GM19193 (cell line): ENCODE results near the gene SRL.

Experiments
- POLR2A ChIP-seq: IDR thresholded peaks from 4 replicates; pipeline ENCODE4 v1.6.1; 2011; ENCODE audit not compliant: insufficient read depth, insufficient read length; ENCODE audit errors: extremely low read depth

Gene SRL

DNA sequence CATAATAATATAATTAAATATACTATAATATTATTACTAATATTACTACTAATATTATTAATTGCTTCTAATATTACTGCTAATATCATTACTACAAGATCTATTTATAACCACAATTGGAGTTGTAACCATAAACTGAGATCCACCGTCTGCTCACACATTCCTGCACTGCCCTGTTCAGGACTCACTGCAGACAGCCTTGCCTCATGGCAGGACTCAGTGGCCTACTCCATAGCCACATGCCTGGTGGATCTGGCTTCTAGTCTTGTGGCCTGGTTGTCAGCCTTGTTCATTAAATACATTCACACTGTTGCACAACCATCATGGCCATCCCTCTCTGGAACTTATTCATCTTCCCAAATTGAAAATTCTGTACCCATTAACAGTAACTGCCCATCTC lies 48.0 kb downstream of the SRL start:
- no peak for TF ChIP-seq POLR2A

DNA sequence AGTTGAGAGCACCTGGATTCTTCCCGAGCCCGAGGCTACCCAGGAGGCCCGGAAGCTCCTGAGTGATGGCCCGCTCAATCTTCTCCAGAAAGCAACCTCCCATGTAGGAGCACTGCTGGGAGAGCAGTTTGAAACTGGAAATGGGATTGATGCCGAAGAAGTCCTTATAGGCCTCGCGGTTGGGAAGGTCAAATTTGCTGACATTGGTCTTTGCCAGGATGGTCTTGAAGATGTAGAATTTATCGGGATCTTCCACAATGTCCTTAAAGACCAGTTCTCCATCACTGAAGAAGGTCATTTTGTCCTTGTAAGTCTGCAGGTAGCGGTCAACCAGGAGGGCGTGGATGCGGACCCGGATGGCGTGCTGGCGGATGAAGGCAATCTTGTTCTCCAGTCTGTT lies 49.7 kb downstream of the SRL start:
- no peak for TF ChIP-seq POLR2A

- TF ChIP-seq POLR2A = no peak
These were observed 51.1 kb downstream of the SRL start for GRCh38 chr16:4190712-4191333.

DNA sequence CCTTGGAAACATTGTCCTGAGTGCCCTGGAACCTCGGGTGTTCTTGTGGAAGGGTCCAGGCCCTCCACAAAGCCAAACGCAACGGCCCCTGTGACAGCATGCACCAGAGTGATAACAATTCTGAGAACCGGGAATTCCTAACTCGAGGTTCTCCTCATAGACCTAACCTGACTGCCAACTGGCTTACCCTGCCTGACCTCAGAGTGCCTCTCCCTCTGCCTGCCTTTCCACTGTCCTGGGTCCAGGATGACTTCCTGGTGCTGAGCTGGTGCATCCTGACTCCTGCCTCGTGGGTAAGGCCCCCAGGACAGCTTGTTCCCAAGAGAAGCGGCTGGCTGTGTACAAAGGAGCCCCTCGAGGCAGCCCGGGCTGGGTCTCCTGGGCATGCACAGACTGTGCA lies 51.8 kb downstream of the SRL start:
- TF ChIP-seq POLR2A = no peak

DNA sequence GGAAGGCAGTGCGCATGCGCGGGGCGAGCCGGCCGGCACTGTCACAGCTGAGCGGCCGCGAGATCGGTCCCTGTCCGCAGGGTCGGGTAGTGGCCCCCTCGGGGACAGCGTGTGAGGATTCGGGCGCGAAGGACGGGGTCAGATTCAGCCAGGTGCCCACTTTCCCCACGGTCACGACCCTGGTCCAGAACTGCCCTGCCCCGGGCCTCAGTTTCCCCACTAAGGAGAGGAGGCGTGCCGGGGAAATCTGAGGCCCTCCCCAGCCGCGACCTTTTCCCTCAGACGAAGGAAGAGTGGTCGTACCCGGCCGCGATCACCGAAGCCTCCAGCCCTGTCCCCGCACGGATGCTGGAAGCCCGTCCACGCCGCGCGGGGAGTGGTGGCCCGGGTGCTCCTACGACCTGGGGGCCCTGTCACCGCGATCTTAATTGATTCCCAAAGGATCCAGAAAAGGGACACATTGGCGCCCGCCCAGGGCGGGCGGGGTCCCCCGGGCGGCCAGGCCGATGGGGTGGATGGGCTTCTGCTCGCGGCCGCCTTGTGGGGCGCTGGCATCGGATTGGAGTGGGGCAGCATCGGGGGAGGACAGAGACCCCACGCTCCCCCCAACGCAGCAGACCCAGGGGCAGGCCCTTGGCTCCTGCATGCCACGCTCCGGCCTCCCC lies 57.7 kb downstream of the SRL start:
- TF ChIP-seq POLR2A = no peak

GRCh38 chr16:4183237-4184037 lies 58.4 kb downstream of the SRL start:
- peak; percentile 69 for TF ChIP-seq POLR2A

DNA sequence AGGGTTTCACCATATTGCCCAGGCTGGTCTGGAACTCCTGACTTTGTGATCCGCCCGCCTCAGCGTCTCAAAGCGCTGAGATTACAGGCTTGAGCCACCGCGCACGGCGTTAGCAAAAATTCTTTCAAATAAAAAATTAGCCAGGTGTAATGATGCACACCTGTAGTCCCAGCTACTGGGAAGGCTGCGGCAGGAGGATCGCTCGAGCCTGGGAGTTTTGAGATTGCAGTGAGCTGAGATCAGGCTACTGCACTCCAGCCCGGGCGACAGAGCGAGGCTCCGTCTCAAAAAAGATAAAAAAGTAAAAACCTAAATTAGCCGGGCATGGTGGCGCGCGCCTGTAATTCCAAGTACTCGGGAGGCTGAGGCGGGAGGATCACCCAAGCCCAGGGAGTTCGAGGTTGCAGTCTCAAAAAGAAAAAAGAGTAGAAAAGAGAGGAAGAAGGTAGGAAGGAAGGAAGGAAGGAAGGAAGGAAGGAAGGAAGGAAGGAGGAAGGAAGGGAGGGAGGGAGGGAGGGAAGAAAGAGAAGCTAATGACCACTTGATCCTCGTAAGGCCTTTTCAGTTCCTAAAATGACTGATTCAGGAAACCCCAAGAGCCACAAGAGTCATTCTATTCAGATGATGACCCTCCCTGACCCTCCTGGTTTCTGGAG lies 59.2 kb downstream of the SRL start:
- no peak for TF ChIP-seq POLR2A

GRCh38 chr16:4180511-4180910 lies 61.4 kb downstream of the SRL start:
- no peak for TF ChIP-seq POLR2A

DNA sequence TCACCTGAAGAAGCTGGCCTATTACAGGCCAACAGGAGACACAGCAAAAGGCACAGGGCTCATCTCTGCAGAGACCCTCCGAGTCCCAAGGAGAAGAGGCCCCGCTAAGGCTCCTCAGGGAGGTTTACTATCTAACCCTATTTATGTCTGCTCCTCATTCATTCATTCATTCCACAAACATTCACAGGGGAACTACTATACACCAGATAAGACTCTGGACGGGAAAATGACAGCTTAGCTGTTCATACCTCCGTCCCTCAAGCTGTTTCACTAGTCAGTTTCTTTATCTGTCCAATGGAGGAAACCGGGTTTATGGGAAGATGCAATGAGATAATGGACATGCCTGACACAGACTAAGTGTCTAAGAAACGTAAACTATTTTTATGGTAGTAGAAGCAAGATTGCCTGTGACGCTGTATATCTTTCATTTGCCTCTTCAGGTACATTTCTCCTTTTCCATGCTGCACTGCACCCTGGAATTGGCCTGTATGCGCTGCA lies 62.1 kb downstream of the SRL start:
- no peak for TF ChIP-seq POLR2A

DNA sequence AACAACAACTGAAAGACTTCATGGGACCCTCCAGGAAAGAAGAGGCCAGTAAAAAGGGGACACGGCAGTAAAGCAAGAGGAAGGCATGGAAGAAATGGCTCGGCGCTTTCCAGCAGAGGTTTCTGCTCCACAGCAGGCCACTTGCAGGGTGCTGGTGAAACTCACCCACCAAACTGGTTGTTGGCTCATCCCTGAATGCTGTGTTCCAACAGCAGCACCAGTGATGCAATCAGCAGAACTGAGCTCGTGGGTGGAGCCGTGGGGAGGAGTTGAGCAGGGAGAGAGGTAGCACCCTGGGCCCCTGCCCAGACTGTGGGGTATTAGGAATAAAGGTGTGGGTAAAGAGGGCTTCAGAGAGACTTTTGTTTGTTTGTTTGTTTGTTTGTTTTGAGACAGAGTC lies 62.9 kb downstream of the SRL start:
- TF ChIP-seq POLR2A = no peak

GRCh38 chr16:4178468-4179010 lies 63.3 kb downstream of the SRL start:
- TF ChIP-seq POLR2A = no peak

- no peak for TF ChIP-seq POLR2A
These were observed 64.9 kb downstream of the SRL start for GRCh38 chr16:4176906-4177417.

DNA sequence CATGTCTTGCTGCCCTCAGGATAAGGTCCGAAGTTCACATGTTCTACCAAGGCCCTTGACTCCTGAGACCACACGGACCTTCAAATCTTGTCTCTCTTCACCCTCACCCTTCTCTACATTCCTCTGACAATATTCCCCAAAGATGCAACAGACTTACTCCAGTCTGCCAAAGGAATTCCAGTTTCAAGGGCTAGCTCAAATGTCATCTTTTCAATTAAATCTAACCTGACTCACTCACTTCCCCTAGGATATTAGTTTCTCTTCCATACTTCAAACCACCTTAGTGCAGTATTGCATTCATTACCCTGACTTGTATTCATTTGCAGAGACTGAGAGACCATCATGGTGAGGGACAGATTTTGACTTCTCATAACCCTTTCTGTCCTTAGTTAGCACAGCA lies 66.0 kb downstream of the SRL start:
- TF ChIP-seq POLR2A = no peak

- TF ChIP-seq POLR2A = no peak
These were observed 69.8 kb downstream of the SRL start for GRCh38 chr16:4172070-4172469.

DNA sequence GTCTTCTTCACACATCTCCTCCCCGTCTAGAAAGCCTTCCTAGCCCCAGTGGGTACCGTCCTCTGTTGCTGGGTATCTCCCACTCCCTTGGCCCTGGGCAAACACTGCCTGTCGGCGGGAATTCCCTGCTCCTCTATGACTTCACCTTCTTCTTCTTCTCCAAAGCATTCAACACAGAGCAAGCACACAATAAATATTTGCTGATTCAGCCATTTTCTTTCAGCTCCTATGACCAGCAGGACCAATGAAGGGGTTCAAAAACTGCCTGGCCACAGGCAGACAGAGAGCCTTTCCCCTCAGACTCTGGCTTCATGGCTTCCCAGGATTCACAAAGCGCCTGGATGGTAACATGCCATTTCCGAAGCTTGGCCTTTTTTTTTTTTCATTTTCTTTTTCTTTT lies 72.5 kb downstream of the SRL start:
- no peak for TF ChIP-seq POLR2A
